Fibroblast of pulmonary artery (primary cell): Measurements from ENCODE around the gene ZNF385D.

Experiments used
- DNase-seq: peaks from one replicate; pipeline ENCODE4 v3.0.0-alpha.2; 2010; ENCODE audit warnings: low read depth
- H3K4me3 ChIP-seq: replicated peaks from 2 replicates; pipeline ENCODE4 v1.5.1; 2011; ENCODE audit warnings: low read depth, mild to moderate bottlenecking, control low read depth, low read length, moderate library complexity
- CTCF ChIP-seq: IDR thresholded peaks from 2 replicates; pipeline ENCODE4 v1.5.1; 2011; ENCODE audit warnings: mild to moderate bottlenecking, control low read depth, low read length, inconsistent platforms; ENCODE audit errors: missing control alignments

Gene ZNF385D

GRCh38 chr3:21644268-21644667 is 106.7 kb downstream of the ZNF385D start:
- TF ChIP-seq CTCF = no peak
- no peak overlapping the region for H3K4me3 ChIP-seq
- DNase-seq = no peak

GRCh38 chr3:21643752-21644151 is 107.3 kb downstream of the ZNF385D start:
- no peak overlapping the region for H3K4me3 ChIP-seq
- DNase-seq = no peak
- TF ChIP-seq CTCF = no peak

- no peak for DNase-seq
- no peak for TF ChIP-seq CTCF
- H3K4me3 ChIP-seq = no peak overlapping the region
Measured at GRCh38 chr3:21642433-21642832, 108.6 kb downstream of the ZNF385D start.

- DNase-seq = no peak
- no peak overlapping the region for H3K4me3 ChIP-seq
- no peak for TF ChIP-seq CTCF
Measured at GRCh38 chr3:21641959-21642358, 109.1 kb downstream of the ZNF385D start.

GRCh38 chr3:21638488-21638887 is 112.5 kb downstream of the ZNF385D start:
- no peak for DNase-seq
- no peak overlapping the region for H3K4me3 ChIP-seq
- TF ChIP-seq CTCF = no peak

- no peak for TF ChIP-seq CTCF
- no peak for DNase-seq
Measured at GRCh38 chr3:21634112-21634511, 116.9 kb downstream of the ZNF385D start.

GRCh38 chr3:21624524-21624923 is 126.5 kb downstream of the ZNF385D start:
- no peak overlapping the region for H3K4me3 ChIP-seq
- peak; percentile 21 for DNase-seq
- no peak for TF ChIP-seq CTCF

More at GRCh38 chr3:21634112-21634511, 116.9 kb downstream of the ZNF385D start:
- H3K4me3 ChIP-seq = no peak overlapping the region
